Measurements from ENCODE around the gene SLC25A13.

GRCh38 chr7:96174812-96175211 lies 147.1 kb downstream of the SLC25A13 start:
- TF ChIP-seq, protein P1, sequence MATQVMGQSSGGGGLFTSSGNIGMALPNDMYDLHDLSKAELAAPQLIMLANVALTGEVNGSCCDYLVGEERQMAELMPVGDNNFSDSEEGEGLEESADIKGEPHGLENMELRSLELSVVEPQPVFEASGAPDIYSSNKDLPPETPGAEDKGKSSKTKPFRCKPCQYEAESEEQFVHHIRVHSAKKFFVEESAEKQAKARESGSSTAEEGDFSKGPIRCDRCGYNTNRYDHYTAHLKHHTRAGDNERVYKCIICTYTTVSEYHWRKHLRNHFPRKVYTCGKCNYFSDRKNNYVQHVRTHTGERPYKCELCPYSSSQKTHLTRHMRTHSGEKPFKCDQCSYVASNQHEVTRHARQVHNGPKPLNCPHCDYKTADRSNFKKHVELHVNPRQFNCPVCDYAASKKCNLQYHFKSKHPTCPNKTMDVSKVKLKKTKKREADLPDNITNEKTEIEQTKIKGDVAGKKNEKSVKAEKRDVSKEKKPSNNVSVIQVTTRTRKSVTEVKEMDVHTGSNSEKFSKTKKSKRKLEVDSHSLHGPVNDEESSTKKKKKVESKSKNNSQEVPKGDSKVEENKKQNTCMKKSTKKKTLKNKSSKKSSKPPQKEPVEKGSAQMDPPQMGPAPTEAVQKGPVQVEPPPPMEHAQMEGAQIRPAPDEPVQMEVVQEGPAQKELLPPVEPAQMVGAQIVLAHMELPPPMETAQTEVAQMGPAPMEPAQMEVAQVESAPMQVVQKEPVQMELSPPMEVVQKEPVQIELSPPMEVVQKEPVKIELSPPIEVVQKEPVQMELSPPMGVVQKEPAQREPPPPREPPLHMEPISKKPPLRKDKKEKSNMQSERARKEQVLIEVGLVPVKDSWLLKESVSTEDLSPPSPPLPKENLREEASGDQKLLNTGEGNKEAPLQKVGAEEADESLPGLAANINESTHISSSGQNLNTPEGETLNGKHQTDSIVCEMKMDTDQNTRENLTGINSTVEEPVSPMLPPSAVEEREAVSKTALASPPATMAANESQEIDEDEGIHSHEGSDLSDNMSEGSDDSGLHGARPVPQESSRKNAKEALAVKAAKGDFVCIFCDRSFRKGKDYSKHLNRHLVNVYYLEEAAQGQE (IDR thresholded peaks at IDR 0.05; ENCODE audit: insufficient replicate concordance, low read depth): no peak
- TF ChIP-seq CTCF (IDR thresholded peaks at IDR 0.05; ENCODE audit: insufficient read depth, low read length): no peak

Measured in HL-60 (cell line).